A673 (cell line): Measurements from ENCODE around the gene MYL12A. TPM values are rescaled to one million over a fixed set of nuclear protein-coding genes. Genes with fewer than 3 reads are reported as not detected.
"Not testable (repeated sequence)": the region's sequence is repeated elsewhere in the genome, so short reads cannot be mapped to it uniquely, and the experiment has no call there.

Experiments
- BruUV-seq: library from RNA; stranded (reverse); fragments of 400-500 nt; replicated peaks from 2 replicates; lab custom pipeline; 2021; lab: Mats Ljungman, UMichigan
- CTCF ChIA-PET: fragments of 300-600 bp; sonication (Branson Sonifier 250); formaldehyde crosslinking; loops from one replicate; lab custom pipeline; 2022; ENCODE audit warnings: antibody characterized with exemption; lab: Charles Lee
- POLR2A ChIA-PET: fragments of 300-600 bp; sonication (Branson Sonifier 250); formaldehyde crosslinking; loops from one replicate; lab custom pipeline; 2022; ENCODE audit warnings: antibody characterized with exemption; ENCODE audit not compliant: low non-redundant PET; lab: Charles Lee
- DNase-seq: peaks from one replicate; pipeline ENCODE4 v3.0.0-alpha.2; 2015; ENCODE audit warnings: low spot score
- H3K27ac ChIP-seq: fragments of 200-600 bp; sonication (generic); 2 replicates; pipeline ENCODE4 v1.5.1; 2016; ENCODE audit warnings: mixed run types, low read depth, mild to moderate bottlenecking, mixed read lengths, antibody characterized with exemption, low read length; ENCODE audit not compliant: poor library complexity, severe bottlenecking
- H3K27me3 ChIP-seq: fragments of 200-600 bp; sonication (generic); replicated peaks from 2 replicates; pipeline ENCODE4 v1.6.1; 2017; ENCODE audit warnings: mixed run types, low read depth, mild to moderate bottlenecking, mixed read lengths, antibody characterized with exemption, low read length; ENCODE audit not compliant: insufficient read depth, poor library complexity
- H3K36me3 ChIP-seq: fragments of 200-600 bp; sonication (generic); 2 replicates; pipeline ENCODE4 v1.6.1; 2016; ENCODE audit warnings: mixed run types, mild to moderate bottlenecking, mixed read lengths, antibody characterized with exemption, low read length; ENCODE audit not compliant: insufficient read depth, poor library complexity, severe bottlenecking
- H3K4me1 ChIP-seq: fragments of 200-600 bp; sonication (generic); 2 replicates; pipeline ENCODE4 v1.6.1; 2017; ENCODE audit warnings: mixed run types, mild to moderate bottlenecking, mixed read lengths, antibody characterized with exemption, low read length; ENCODE audit not compliant: insufficient read depth, poor library complexity, severe bottlenecking
- H3K4me3 ChIP-seq: fragments of 200-600 bp; sonication (generic); 2 replicates; pipeline ENCODE4 v1.5.1; 2016; ENCODE audit warnings: low read depth, mixed run types, mild to moderate bottlenecking, mixed read lengths, low read length; ENCODE audit not compliant: poor library complexity, severe bottlenecking
- H3K9me3 ChIP-seq: fragments of 200-600 bp; sonication (generic); 2 replicates; pipeline ENCODE4 v1.6.1; 2016; ENCODE audit warnings: mixed run types, low read depth, mild to moderate bottlenecking, mixed read lengths, antibody characterized with exemption, low read length; ENCODE audit not compliant: poor library complexity, severe bottlenecking
- CTCF ChIP-seq: fragments of 300-800, 200-600 bp; sonication (generic); conservative IDR thresholded peaks from 2 replicates; pipeline ENCODE4 v1.5.1; 2017; ENCODE audit warnings: low read depth, mild to moderate bottlenecking, antibody characterized with exemption, low read length, moderate library complexity, mixed read lengths
- EZH2 ChIP-seq: fragments of 200-600 bp; sonication (generic); IDR thresholded peaks from 2 replicates; pipeline ENCODE4 v1.6.1; 2017; ENCODE audit warnings: borderline replicate concordance, low read depth, mild to moderate bottlenecking, mixed read lengths, antibody characterized with exemption, low read length; ENCODE audit not compliant: poor library complexity, severe bottlenecking
- intact Hi-C: fragments of 100-400 bp; cut with micrococcal nuclease; formaldehyde crosslinking; loops from one replicate; pipeline ENCODE4 v1.10.0; 2022; ENCODE audit not compliant: unreplicated experiment
- total RNA-seq: library from RNA; stranded (reverse); gene quantifications from 2 replicates; pipeline ENCODE4 v1.2.3, GENCODE V29; 2021

The MYL12A gene
- total RNA-seq, 1 experiment from 2014 or later = 357 TPM

GRCh38 chr18:3218819-3219218 is 28.8 kb upstream of the MYL12A start:
- DNase-seq = no peak
- POLR2A ChIA-PET = no interaction called here
- intact Hi-C loops = no loop called here
- no peak overlapping the region for H3K27ac ChIP-seq
- no TSS peak for BruUV-seq
- no peaks in the 10 kb centered on the region for H3K4me1 ChIP-seq
- no peak for TF ChIP-seq EZH2
- no peak for TF ChIP-seq CTCF
- no peak overlapping the region for H3K4me3 ChIP-seq
- H3K9me3 ChIP-seq = no peaks in the 10 kb centered on the region
- no peaks in the 10 kb centered on the region for H3K27me3 ChIP-seq
- CTCF ChIA-PET = no interaction called here
- no peaks in the 10 kb centered on the region for H3K36me3 ChIP-seq

DNA sequence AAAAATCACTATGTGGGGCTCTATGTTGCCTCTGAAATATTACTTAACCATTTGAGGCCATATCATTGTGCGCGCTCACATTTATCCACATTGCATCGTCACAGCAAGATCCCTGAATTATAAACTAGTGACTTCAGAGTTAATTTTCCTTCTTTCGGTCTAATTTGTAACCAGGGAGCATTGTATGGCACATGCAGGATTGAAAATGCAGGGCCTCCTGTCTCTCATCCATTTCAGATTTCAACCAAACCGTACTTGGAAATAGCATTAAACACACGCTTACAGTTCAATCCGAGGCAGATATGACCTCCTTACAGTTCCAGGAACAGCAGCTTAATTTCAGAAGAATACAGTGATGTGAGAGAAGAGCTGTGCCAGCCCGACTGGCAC is 28.4 kb upstream of the MYL12A start:
- H3K9me3 ChIP-seq = no peaks in the 10 kb centered on the region
- ChIA-PET CTCF (no interaction called here), POLR2A (no interaction called here)
- H3K27ac ChIP-seq = no peak overlapping the region
- H3K36me3 ChIP-seq = no peaks in the 10 kb centered on the region
- no peaks in the 10 kb centered on the region for H3K4me1 ChIP-seq
- BruUV-seq = no TSS peak
- no peak for DNase-seq
- no peak for TF ChIP-seq CTCF
- no peak for TF ChIP-seq EZH2
- intact Hi-C loops = no loop called here
- no peaks in the 10 kb centered on the region for H3K27me3 ChIP-seq
- H3K4me3 ChIP-seq = no peak overlapping the region

DNA sequence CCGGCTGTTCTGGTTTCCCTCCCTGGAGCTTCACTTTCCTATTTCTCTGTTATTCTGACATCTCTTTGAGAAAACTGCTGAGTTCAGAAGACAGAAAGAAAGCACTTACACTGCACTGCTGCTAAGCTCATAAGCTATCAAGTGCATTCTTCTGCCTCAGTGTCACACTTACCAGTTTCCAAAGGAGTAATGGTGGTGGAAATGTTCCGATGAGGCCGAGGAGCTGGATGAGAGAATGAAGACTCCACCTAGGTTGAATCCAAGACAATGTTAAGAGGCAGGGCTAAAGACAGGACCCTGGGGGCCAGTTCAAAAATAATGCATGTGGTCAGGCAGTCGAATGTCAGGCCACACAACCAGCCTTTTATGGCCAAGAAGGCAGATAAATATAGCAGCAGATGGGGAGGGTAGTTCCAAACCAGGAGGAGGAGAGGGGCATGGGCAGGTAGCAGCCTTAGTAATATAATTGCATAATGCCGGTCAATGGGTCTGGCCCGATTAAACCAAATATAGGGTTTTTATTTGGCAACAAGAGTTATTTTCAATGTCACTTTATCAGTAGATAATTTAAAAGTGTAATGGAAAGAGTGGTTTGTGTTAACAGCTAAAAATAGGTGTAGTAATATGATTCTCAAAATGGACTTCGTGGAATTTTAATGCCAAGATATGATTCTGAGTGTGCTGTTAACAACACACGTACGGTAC is 27.8 kb upstream of the MYL12A start, which contains the start of gene MYOM1:
MYOM1 (minus strand) TSS at position 338 of the 705 bp plus-strand sequence. CDS start 4,745 bp downstream, outside the sequence.
- CTCF ChIA-PET = no interaction called here
- POLR2A ChIA-PET = no interaction called here

GRCh38 chr18:3220868-3221267 is 26.7 kb upstream of the MYL12A start:
- H3K4me1 ChIP-seq, H3K4me3 ChIP-seq, H3K27me3 ChIP-seq, H3K36me3 ChIP-seq, H3K9me3 ChIP-seq, POLR2A ChIA-PET, BruUV-seq, DNase-seq, CTCF ChIA-PET, intact Hi-C loops, H3K27ac ChIP-seq: not testable (repeated sequence)

More for the DNA sequence above, 27.8 kb upstream of the MYL12A start, which contains the start of gene MYOM1:
- H3K27ac ChIP-seq = no peak within 1 kb of the TSS
- H3K4me3 ChIP-seq = no peak within 1 kb of the TSS
- H3K4me1 ChIP-seq = no peaks in the 10 kb centered on the region
- intact Hi-C loops = no loop called here
- DNase-seq = no peak
- no peaks in the 10 kb centered on the region for H3K36me3 ChIP-seq
- BruUV-seq = no TSS peak
- no peaks in the 10 kb centered on the region for H3K9me3 ChIP-seq
- TF ChIP-seq EZH2 (no peak), CTCF (no peak)
- H3K27me3 ChIP-seq = no peaks in the 10 kb centered on the region
